HG03354 (cell line): ENCODE data around the gene MED29.

Experiments
- ATAC-seq: cut with Tn5 transposase; IDR thresholded peaks from one replicate; pipeline ENCODE4 v1.9.1; 2021; ENCODE audit warnings: mild to moderate bottlenecking; ENCODE audit not compliant: unreplicated experiment, poor library complexity, severe bottlenecking

MED29 gene

GRCh38 chr19:39409208-39410016 is 18.2 kb downstream of the MED29 start:
- no peak for ATAC-seq

GRCh38 chr19:39410017-39410830 is 19.0 kb downstream of the MED29 start:
- no peak for ATAC-seq

GRCh38 chr19:39410831-39411080 is 19.6 kb downstream of the MED29 start:
- no peak for ATAC-seq

- no peak for ATAC-seq
These were observed 20.1 kb downstream of the MED29 start for GRCh38 chr19:39411081-39411831.

GRCh38 chr19:39411832-39412099 is 20.6 kb downstream of the MED29 start:
- ATAC-seq = peak; percentile 32

- peak; percentile 65 for ATAC-seq
These were observed 21.1 kb downstream of the MED29 start, which contains the start of gene PLEKHG2 for GRCh38 chr19:39412100-39412866. TSS of gene PLEKHG2 (plus strand) at chr19:39412669. CDS start at chr19:39414087, 1,418 bp downstream.

GRCh38 chr19:39412867-39413271 is 21.7 kb downstream of the MED29 start:
- ATAC-seq = no peak

GRCh38 chr19:39413272-39413910 is 22.2 kb downstream of the MED29 start:
- ATAC-seq = no peak

GRCh38 chr19:39413911-39414608 is 22.9 kb downstream of the MED29 start:
- ATAC-seq = no peak

- ATAC-seq = no peak
These were observed 24.2 kb downstream of the MED29 start for GRCh38 chr19:39415111-39416046.

GRCh38 chr19:39416152-39417120 is 25.3 kb downstream of the MED29 start:
- no peak for ATAC-seq

GRCh38 chr19:39417463-39418181 is 26.4 kb downstream of the MED29 start:
- ATAC-seq = no peak

GRCh38 chr19:39419003-39419402 is 27.8 kb downstream of the MED29 start:
- no peak for ATAC-seq

- no peak for ATAC-seq
These were observed 29.6 kb downstream of the MED29 start for GRCh38 chr19:39420769-39421168.

- ATAC-seq = no peak
These were observed 30.8 kb downstream of the MED29 start for GRCh38 chr19:39422020-39422419.
